ENCODE measurements around the gene RHBDL2. TPM values are rescaled to one million over a fixed set of nuclear protein-coding genes. Genes with fewer than 3 reads are reported as not detected.

RHBDL2 gene
- total and polyA plus RNA-seq, 10 of the 15 experiments (the other 5 are each of a cell fraction or from before 2014, with no cell fraction given), result 0.05 TPM; not detected in 9

- TF ChIP-seq CREM (IDR thresholded peaks at IDR 0.05; ENCODE audit: low read depth) (peak; percentile 36; the same call in 1 of the 2 replicates), MTA2 (IDR thresholded peaks at IDR 0.05; ENCODE audit: low read depth) (no peak), IKZF1 (conservative IDR thresholded peaks at IDR 0.05) (peak; percentile 13; the same call in 1 of the 2 replicates), RCOR1 (conservative IDR thresholded peaks at IDR 0.05; ENCODE audit: low read depth, low read length) (0 out of 2 replicates have a peak, but pooled peaks have one; percentile 49), HCFC1 (IDR thresholded peaks at IDR 0.05; ENCODE audit: low read length) (peak; percentile 46; the same call in 1 of the 2 replicates), ZBTB33 (IDR thresholded peaks at IDR 0.05) (no peak), SMARCA5 (IDR thresholded peaks at IDR 0.05) (no peak), SMAD5 (IDR thresholded peaks at IDR 0.05; ENCODE audit: low read depth) (no peak), ESRRA (IDR thresholded peaks at IDR 0.05; ENCODE audit: low read length) (0 out of 2 replicates have a peak, but pooled peaks have one; percentile 14), KDM1A (IDR thresholded peaks at IDR 0.05; ENCODE audit: borderline replicate concordance) (no peak), SRF (IDR thresholded peaks at IDR 0.05; ENCODE audit: low read depth in 2 of 2, low read length in 2 of 2) (0 out of 4 replicates have a peak, but pooled peaks of 1 of the 2 experiments have one; percentile 23), KLF5 (IDR thresholded peaks at IDR 0.05; ENCODE audit: partially characterized antibody) (peak; percentile 39), BHLHE40 (IDR thresholded peaks at IDR 0.05; ENCODE audit: borderline replicate concordance in 1 of 2, low read depth in 2 of 2, low read length in 1 of 2) (peak; percentile 99 to 100), CHD2 (IDR thresholded peaks at IDR 0.05; ENCODE audit: borderline replicate concordance, low read depth, low read length) (peak; percentile 87; the same call in 1 of the 2 replicates), RAD21 (IDR thresholded peaks at IDR 0.05; ENCODE audit: insufficient read depth, low read depth, low read length) (no peak), SREBF1 (IDR thresholded peaks at IDR 0.05; ENCODE audit: low read length) (peak; percentile 73), USF1 (IDR thresholded peaks at IDR 0.05; ENCODE audit: borderline replicate concordance, extremely low read length, insufficient read depth, low read depth, low read length) (peak; percentile 99), ELK1 (IDR thresholded peaks at IDR 0.05; ENCODE audit: low read depth, low read length) (peak; percentile 38; the same call in 1 of the 2 replicates), POLR2A (IDR thresholded peaks at IDR 0.05; ENCODE audit: low read depth, low read length) (peak; percentile 81), RELA (IDR thresholded peaks at IDR 0.05; ENCODE audit: borderline replicate concordance, partially characterized antibody) (peak; percentile 93), MXI1 (IDR thresholded peaks at IDR 0.05; ENCODE audit: low read depth, low read length) (peak; percentile 81)
Observed at GRCh38 chr1:38859561-38860453, 81.8 kb downstream of the RHBDL2 start, which contains the start of gene RRAGC (continued).
